HG02938 (cell line): ENCODE measurements around the gene INTS14.

Experiments used
- ATAC-seq: cut with Tn5 transposase; IDR thresholded peaks from one replicate; pipeline ENCODE4 v1.9.1; 2021; ENCODE audit warnings: mild to moderate bottlenecking, moderate library complexity; ENCODE audit not compliant: unreplicated experiment

Gene INTS14

DNA sequence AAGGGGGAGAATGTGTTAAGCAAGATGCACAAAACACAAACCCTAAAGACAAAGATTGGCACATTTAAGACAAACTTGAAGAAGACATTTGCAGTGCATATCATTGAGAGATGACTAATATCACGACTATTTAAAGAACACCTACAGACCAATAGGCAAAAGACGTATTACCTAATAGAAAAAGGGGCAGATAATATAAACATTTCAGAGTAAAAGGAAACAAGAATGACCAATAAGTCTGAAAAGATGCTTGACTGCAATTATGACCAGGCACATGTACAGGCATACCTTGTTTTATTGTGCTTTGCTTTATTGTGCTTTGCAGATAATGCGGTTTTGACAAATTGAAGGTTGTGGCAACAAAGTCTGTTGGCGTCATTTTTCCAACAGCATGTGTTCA, 75.7 kb downstream of the INTS14 start:
- no peak for ATAC-seq

DNA sequence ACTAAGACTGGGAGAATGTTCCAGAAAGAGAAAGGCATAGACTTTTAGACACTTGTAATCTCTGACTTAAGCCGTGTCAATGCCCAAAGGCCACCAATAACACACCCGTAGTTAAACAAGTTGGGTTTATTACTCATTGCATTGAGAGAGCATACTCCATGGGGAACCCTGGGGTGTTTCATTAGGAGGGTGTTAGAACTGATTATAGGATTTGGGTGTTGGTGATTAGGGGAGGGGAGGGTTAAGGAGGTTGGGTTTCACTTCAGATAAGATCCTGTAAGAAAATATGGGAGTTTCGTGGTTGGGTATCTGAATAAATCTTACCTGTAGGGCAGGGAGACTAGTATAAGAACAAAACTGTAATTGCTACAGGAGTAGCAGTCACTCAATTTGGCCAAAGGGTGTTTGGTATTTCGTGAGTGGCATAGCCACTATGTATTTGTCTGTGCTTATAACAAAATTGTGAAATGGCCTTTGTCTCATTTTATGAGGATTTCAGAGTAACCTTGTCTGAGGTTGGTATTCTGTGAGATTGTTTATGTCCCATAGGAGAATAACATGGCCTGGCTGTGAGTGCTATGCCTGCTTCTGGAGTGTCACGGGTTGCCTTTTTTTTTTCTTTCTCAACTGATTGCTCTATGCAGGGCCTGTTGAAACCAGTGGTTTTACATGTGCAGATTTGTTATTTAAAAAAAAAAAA, 77.7 kb downstream of the INTS14 start:
- no peak for ATAC-seq

DNA sequence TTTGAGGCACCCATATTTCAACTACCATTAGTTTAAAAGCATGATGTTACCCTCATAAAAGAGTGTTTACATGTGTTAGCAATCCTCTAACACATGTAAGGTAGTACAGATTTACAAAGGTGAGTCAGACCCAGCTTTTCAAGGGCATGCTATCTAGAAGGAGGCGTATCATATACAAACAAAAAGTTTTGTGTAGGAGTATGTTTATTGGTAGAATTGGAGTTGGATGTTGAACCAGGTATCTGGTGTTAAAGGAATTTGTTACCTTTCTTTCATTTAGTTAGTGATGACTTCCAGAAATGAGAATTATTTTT, 78.2 kb downstream of the INTS14 start:
- no peak for ATAC-seq

DNA sequence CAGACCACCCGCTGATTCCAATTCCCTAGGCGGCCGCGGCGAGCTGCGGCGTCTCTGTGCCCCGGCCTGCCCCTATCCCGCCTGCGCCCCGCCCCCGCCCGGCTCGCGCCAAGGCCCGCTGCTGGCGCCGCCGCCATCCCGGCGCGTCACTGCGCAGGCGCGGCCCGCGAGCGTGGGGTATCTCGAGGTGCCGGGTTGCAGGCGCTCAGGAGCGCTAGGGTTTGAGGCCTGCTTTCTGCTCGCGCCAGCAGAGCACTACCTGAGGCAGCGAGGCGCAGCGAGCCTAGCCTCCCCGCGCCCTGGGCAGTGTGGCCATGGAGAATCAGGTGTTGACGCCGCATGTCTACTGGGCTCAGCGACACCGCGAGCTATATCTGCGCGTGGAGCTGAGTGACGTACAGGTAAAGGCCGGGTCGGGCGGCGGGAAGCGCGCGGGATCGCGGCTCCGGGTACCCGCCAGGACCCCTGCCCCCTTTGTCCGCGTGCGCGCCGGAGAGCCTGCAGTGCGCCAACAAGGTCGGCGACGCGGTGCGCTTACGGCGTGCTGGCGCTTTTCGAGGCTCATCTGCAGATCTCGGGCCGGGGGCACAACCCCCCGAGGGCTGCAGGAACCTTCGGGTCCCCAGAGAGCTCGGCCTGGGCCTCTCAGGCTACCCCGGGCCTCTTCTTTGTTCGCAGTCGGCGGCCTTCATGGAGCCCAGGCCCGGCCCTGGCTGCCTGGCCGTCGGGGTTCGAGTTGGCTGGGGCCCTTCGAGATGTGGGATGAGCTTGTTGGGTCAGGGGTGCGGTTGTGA, 80.4 kb downstream of the INTS14 start, which contains the start of gene HACD3:
Gene HACD3 (plus strand): TSS at position 146 of the 794 bp plus-strand sequence. CDS start 169 bp downstream, at position 315.
- ATAC-seq = no peak

DNA sequence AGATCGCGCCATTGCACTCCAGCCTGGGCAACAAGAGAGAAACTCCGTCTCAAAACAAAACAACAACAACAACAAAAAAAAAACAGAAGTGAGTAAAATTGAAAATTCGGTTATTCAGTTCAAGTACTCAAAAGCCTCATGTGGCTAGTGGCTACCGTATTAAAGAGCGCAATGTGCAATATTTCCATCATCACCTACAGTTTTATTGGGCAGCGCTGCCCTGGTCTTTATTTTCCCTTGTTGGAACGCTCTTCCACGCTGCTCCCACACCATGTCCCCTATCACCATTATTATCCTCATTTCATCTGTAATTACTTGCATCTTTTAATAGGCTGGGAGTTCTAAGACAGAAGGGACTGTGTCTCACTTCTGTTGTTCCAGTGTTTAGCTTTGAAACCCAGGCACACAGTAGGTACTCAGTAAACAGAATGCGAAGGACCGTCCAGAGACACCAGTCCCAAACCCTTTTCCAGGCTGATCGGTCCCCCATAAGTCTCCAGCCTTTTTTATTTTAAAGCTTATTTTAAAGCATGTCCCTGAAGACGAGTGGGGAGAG, 81.1 kb downstream of the INTS14 start:
- no peak for ATAC-seq
